Suprapubic skin (tissue), 4 donors: ENCODE data around the gene RPL37A.

ENCODE experiments used
- EP300 ChIP-seq: sonication (generic); formaldehyde crosslinking; IDR thresholded peaks from one replicate; pipeline ENCODE4 v1.6.1; 2017; ENCODE audit warnings: antibody characterized with exemption
- POLR2A ChIP-seq, 2 donors: fragments of 450-650 bp; IDR thresholded peaks; one replicate each; pipeline ENCODE4 v1.6.1; 2017; ENCODE audit warnings: antibody characterized with exemption in 2 of 2, mild to moderate bottlenecking in 2 of 2, moderate library complexity in 2 of 2
- POLR2AphosphoS5 ChIP-seq, 3 donors: sonication (generic); formaldehyde crosslinking; IDR thresholded peaks; one replicate each; pipeline ENCODE4 v1.6.1; 2017; ENCODE audit warnings: antibody characterized with exemption in 3 of 3
- TF ChIP-seq, protein P1 (sequence below), 2 donors: fragments of 200-600 bp in 1 of 2; fragments of 450-650 bp in 1 of 2; sonication (generic) in 1 of 2; IDR thresholded peaks; one replicate each; pipeline ENCODE4 v1.5.1; 2016 to 2019; ENCODE audit warnings: antibody characterized with exemption in 2 of 2, mild to moderate bottlenecking in 1 of 2, moderate library complexity in 1 of 2

DNA sequence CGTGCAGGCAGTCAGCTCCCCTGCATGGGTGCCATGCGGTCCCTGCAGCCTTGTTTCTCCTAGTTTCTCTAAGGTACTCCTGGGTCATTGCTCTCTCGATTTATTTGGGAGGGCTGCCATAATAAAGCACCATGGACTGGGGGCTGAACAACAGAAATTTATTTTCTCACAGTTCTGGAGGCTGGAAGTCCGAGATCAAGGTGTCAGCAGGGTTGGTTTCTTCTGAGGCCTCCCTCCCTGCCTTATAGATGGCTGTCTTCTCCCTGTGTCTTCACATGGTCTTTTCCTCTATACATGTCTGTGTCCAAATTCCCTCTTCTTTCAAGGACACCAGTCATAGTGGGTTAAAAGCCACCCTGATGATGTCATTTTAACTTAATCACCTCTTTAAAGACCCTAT, 40.5 kb downstream of the RPL37A start:
- TF ChIP-seq, protein P1, sequence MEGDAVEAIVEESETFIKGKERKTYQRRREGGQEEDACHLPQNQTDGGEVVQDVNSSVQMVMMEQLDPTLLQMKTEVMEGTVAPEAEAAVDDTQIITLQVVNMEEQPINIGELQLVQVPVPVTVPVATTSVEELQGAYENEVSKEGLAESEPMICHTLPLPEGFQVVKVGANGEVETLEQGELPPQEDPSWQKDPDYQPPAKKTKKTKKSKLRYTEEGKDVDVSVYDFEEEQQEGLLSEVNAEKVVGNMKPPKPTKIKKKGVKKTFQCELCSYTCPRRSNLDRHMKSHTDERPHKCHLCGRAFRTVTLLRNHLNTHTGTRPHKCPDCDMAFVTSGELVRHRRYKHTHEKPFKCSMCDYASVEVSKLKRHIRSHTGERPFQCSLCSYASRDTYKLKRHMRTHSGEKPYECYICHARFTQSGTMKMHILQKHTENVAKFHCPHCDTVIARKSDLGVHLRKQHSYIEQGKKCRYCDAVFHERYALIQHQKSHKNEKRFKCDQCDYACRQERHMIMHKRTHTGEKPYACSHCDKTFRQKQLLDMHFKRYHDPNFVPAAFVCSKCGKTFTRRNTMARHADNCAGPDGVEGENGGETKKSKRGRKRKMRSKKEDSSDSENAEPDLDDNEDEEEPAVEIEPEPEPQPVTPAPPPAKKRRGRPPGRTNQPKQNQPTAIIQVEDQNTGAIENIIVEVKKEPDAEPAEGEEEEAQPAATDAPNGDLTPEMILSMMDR (IDR thresholded peaks at IDR 0.05): no peak
- TF ChIP-seq POLR2AphosphoS5 (IDR thresholded peaks at IDR 0.05): no peak
- no peak for TF ChIP-seq POLR2A (IDR thresholded peaks at IDR 0.05)
- TF ChIP-seq EP300: no peak
